Stimulated activated CD8-positive, alpha-beta memory T cell treated with anti-CD3 and anti-CD28 coated beads, Interleukin-7, amount 100 ng/mL, for 24 hours (primary cell): ENCODE measurements around the gene IPO13.

Experiments
- DNase-seq: peaks from one replicate; pipeline ENCODE4 v3.0.0-alpha.2; 2020; ENCODE audit warnings: low read depth

The IPO13 gene

DNA sequence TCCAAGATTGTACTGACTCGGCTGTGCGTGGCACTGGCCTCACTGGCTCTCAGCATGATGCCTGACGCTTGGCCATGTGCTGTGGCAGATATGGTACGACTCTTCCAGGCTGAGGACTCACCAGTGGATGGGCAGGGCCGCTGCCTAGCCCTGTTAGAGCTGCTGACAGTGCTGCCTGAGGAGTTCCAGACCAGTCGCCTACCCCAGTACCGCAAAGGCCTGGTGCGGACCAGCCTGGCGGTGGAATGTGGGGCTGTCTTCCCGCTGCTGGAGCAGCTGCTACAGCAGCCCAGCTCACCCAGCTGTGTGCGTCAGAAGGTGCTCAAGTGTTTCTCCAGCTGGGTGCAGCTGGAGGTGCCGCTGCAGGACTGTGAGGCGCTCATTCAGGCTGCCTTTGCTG lies 2.9 kb downstream of the IPO13 start:
- no peak for DNase-seq

DNA sequence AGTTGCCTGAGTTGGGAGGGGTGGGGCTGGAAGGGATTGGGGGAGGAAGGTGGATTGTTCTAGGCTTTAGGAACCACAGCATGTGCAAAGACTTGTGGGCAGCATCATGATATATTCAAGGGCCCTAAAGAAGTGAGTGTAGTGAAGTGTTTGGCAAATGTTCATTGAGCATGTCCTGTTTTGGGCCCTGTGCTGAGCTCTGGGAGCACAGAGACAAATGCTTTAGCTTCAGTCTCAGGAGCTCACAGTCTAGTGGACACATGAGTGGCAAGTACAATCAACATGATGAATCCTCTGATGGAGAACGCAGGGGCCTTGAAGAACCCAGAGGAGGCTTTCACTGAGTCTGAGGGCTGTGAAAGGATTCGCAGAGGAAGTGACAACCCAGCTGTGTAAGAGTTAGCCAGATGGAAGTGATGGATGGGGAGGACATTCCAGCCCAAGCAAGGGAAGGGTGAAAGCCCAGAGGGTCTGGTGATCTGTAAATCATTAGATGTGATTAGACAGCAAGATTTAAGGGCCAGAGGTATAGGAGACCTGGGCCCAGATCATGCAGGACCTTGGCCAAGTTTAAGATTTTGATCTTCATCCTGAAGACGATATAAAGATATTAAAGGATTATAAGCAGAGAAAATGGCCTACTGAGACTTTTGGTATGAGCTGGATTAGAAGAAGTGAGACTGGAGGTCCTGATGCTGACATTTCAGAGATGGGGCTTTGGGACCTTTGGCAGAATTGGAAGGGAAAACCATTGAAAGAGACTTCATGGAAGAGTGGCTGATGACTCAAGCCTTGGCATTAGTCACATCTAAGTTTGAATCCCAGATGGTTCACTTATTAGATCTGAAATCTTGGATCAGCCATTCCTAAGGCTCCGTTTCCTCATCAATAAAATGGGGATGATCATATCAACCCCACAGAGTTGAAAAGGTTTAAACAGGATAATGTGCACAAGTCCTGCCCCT lies 4.6 kb downstream of the IPO13 start:
- no peak for DNase-seq

DNA sequence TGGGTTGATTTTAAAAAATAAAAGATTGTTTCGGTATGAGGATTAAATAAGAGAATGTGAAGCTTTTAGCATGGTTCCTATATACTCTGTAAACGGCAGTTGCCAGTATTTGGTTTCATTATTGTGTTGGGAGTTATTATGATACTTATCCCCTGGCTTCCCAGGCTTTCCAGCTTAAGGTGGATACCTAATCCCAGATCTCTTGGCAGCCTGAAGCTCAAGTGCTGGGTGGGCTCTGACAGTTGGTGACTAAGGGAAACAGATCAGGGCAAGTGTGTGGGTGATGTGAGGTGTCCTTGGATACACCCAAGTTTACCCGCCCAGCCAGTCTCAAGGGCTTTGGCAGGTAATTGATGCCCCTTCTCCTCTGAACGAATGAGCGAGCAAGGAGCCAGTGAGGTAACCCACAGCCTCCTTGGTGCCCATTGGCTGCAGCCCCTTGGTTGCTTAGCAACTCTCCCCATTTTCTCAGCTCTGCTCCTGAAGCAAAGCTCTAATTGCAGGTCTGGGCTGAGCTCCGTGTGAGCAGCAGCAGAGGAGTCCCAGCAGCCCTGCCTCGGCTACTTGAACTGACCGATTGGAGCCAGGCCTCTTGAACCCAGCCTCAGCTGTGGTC lies 6.1 kb downstream of the IPO13 start:
- no peak for DNase-seq

GRCh38 chr1:43953361-43953760 lies 6.6 kb downstream of the IPO13 start:
- DNase-seq, result no peak

DNA sequence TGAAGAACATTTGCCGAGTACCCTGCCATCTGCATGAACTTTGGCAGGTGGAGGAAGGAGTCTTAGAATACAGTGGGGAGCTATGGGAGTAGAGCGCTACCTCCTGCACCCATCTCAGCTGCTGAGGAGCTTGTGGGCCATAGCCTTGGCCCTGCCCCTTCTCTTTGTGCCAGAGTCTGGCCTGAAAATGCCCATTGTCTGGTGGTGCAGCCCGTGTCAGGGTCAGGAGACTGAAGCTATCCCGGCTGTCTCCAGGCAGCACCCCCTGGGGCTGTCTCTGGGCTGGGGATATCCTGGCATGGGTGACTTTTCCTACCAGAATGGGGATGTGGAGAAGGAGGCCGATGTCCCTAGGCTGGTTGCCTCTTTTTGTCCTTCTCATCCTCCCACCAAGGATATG lies 7.3 kb downstream of the IPO13 start:
- no peak for DNase-seq

DNA sequence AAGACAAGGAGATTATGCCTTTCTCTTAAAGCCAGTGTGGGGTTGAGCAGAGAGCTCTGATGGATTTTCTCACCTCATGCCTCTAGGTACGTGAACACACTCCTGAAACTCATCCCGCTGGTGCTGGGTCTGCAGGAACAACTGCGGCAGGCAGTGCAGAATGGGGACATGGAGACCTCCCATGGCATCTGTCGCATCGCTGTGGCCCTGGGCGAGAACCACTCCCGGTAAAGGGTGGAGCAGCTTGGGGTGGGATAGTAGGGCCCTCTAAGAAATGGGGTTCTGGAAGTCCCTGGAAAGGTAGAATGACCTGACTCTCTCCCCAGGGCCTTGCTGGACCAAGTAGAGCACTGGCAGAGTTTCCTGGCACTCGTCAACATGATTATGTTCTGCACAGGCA lies 9.5 kb downstream of the IPO13 start:
- no peak for DNase-seq

DNA sequence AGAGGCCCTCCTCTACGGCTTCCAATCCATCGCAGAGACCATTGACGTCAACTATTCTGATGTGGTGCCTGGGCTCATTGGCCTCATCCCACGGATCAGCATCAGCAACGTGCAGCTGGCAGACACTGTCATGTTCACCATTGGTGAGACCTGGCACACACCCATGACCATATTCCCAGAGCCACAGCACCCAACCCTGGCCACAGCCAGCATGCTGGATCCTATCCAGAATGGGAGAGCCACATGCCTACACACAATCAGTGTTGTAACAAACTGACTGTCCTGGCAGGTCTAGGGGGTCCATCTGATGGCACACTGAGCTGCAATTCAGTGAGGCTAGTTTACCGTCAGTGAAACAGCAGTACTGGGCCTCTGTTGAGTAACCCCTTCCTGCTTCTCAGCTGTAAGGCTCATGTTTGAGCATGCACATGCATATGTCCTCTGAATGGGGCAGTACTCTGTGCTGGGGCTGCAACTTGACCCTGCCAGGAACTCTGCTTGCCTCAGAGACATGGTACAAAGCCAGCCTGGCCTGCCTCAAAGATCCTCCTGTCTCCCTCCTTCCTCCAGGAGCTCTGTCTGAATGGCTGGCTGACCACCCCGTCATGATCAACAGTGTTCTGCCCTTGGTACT lies 10.8 kb downstream of the IPO13 start:
- DNase-seq, result no peak

GRCh38 chr1:43958351-43959255 lies 11.9 kb downstream of the IPO13 start:
- no peak for DNase-seq

- DNase-seq, result no peak
These were observed 14.0 kb downstream of the IPO13 start for GRCh38 chr1:43960798-43961197.

DNA sequence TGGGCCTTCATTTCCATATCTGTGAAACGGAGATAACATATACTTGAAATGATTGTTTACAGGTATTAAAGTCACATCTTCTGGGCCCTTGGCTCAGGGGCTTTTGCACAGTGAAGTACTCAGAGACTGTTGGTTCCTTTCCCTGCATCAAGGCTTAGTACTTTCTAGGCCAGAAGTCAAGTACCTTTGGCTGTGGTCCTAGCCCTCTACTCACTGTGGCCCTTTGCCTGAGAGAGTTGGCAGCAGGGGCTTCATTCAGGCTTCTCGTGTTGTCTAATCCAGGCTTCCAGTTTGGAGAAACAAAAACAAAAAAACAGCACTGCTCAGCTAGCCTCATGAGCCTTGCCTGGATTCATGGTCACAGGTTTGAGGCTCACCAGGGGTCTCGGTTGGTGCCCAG lies 14.9 kb downstream of the IPO13 start:
- no peak for DNase-seq

- DNase-seq, result no peak
These were observed 15.6 kb downstream of the IPO13 start for GRCh38 chr1:43962324-43962723.

GRCh38 chr1:43963006-43963405 lies 16.3 kb downstream of the IPO13 start:
- no peak for DNase-seq

GRCh38 chr1:43963890-43964289 lies 17.1 kb downstream of the IPO13 start:
- no peak for DNase-seq

DNA sequence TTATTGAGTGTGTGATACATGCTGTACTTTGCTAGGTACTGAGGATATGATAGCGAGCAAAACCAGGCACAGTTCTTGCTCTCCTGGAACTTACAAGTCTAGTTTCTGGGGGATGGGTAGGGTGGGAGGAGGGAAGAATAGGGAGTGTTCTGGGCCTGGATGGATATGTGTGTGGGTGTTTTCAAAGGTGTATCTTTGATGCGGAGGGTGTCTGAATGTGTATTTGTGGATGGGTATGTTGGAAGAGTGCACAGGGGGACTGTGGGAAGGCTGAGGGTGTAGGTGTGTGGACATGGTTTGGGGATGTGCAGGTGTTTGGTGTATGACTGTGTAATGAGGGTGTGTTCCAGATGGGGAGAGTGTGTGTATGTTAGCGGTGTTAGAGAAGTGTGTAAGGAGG lies 18.6 kb downstream of the IPO13 start:
- DNase-seq, result no peak

- no peak for DNase-seq
These were observed 21.7 kb downstream of the IPO13 start for GRCh38 chr1:43968348-43968948.

- no peak for DNase-seq
These were observed 22.6 kb downstream of the IPO13 start for GRCh38 chr1:43969416-43969745.

DNA sequence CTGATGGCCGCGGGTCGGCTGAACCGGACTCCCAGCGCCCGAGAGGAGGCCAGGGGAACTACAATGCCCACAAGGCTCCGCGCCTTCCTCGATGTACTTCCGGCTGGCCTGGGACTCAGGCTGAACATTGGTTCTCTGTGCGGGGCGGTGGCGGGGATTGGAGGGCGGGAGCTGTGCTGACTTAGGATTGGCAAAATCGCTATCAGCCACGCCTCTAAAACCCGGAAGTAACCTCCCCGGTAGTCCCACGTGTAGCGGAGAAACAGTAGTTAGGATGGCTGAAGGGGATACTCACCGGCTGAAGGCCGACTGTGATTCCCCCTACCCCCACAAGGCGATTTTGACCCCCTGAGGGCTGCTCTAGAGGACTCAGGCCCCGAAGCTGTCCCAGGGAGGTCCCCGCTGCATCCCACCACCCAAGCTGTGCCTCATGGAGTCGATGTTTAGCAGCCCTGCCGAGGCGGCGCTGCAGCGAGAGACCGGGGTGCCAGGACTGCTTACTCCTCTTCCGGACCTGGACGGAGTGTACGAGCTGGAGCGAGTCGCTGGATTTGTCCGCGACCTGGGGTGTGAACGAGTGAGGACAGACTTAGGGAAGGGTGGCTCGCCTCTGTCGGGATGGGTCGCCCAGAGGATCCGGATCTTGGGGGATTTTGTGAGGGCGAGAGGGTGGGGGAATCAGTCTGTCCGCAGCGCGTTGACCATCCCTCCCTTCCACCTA lies 23.2 kb downstream of the IPO13 start, which contains the start of gene DPH2:
Gene DPH2 (plus strand): TSS at position 265 of the 721 bp plus-strand sequence. CDS start 166 bp downstream, at position 431.
- peak; percentile 94 for DNase-seq

GRCh38 chr1:43970502-43970901 lies 23.8 kb downstream of the IPO13 start:
- DNase-seq, result no peak

- no peak for DNase-seq
These were observed 24.2 kb downstream of the IPO13 start for GRCh38 chr1:43970911-43971310.

- DNase-seq, result no peak
These were observed 24.7 kb downstream of the IPO13 start for GRCh38 chr1:43971336-43971980.
